BJ (cell line): ENCODE results near the gene MZF1. TPM values are rescaled to one million over a fixed set of nuclear protein-coding genes. Genes with fewer than 3 reads are reported as not detected.

Experiments used
- CTCF ChIA-PET: fragments of 350-600 bp; formaldehyde crosslinking; extraction: SDS; loops from one replicate; lab custom pipeline; 2021; ENCODE audit warnings: antibody characterized with exemption, inconsistent platforms; lab: Yijun Ruan, JAX
- POLR2A ChIA-PET: fragments of 300-600 bp; sonication (Branson Sonifier 250); formaldehyde crosslinking; extraction: SDS; loops from one replicate; lab custom pipeline; 2021; ENCODE audit warnings: antibody characterized with exemption; lab: Charles Lee
- DNase-seq: peaks from one replicate; pipeline ENCODE4 v3.0.0-alpha.2; 2011; ENCODE audit warnings: low read depth
- H3K27me3 ChIP-seq: 2 replicates; pipeline ENCODE4 v1.6.0; 2011; ENCODE audit warnings: low read length; ENCODE audit not compliant: control insufficient read depth, insufficient read depth
- H3K36me3 ChIP-seq: 2 replicates; pipeline ENCODE4 v1.5.1; 2011; ENCODE audit warnings: low read length; ENCODE audit not compliant: control insufficient read depth, insufficient read depth
- H3K4me3 ChIP-seq: 2 replicates; pipeline ENCODE4 v1.5.1; 2011; ENCODE audit warnings: low read depth, mild to moderate bottlenecking, control low read depth, low read length
- CTCF ChIP-seq: IDR thresholded peaks from 2 replicates; pipeline ENCODE4 v1.5.1; 2011; ENCODE audit warnings: low read depth, mild to moderate bottlenecking, control low read depth, inconsistent platforms, low read length, moderate library complexity; ENCODE audit not compliant: insufficient read depth
- polyA plus RNA-seq: library from polyadenylated mRNA; depleted of rRNA; stranded (reverse); fragments of >200 nt; gene quantifications from 2 replicates; pipeline ENCODE4 v1.2.3, GENCODE V29; 2011

MZF1 gene
- polyA plus RNA-seq, 1 experiment: 12.5 TPM

- CTCF ChIA-PET: interaction anchor here (7.3 kb wide), 1 partner anchor 32 kb away, joined by 43 read pairs; the partner anchor contains the start of gene ZBTB45
- H3K27me3 ChIP-seq: no peaks in the 10 kb centered on the region
- H3K4me3 ChIP-seq: no peak overlapping the region
- no peak for TF ChIP-seq CTCF
- no peak for DNase-seq
- H3K36me3 ChIP-seq: peaks cover 57% of the 10 kb centered on the region
- POLR2A ChIA-PET: no interaction called here
Measured at GRCh38 chr19:58550362-58551122, 22.6 kb downstream of the MZF1 start.

- ChIA-PET POLR2A (no interaction called here), CTCF (interaction anchor here (7.3 kb wide), 1 partner anchor 31 kb away, joined by 43 read pairs; the partner anchor contains the start of gene ZBTB45)
- TF ChIP-seq CTCF: no peak
- H3K4me3 ChIP-seq: no peak overlapping the region
- no peaks in the 10 kb centered on the region for H3K27me3 ChIP-seq
- no peak for DNase-seq
- H3K36me3 ChIP-seq: peaks cover 54% of the 10 kb centered on the region
Measured at GRCh38 chr19:58549664-58550361, 23.3 kb downstream of the MZF1 start.

GRCh38 chr19:58548859-58549663 is 24.1 kb downstream of the MZF1 start:
- H3K27me3 ChIP-seq: no peaks in the 10 kb centered on the region
- H3K4me3 ChIP-seq: no peak overlapping the region
- ChIA-PET POLR2A (no interaction called here), CTCF (interaction anchor here (7.3 kb wide), 1 partner anchor 30 kb away, joined by 43 read pairs; the partner anchor contains the start of gene ZBTB45)
- H3K36me3 ChIP-seq: peaks cover 54% of the 10 kb centered on the region
- no peak for TF ChIP-seq CTCF
- no peak for DNase-seq

GRCh38 chr19:58547323-58548312 is 25.5 kb downstream of the MZF1 start:
- CTCF ChIA-PET: interaction anchor here (1.1 kb wide), 1 partner anchor 28 kb away, joined by 4 read pairs; the partner anchor contains the start of gene ZBTB45

More at GRCh38 chr19:58547323-58548312, 25.5 kb downstream of the MZF1 start:
- POLR2A ChIA-PET: no interaction called here
- DNase-seq: no peak
- Histone ChIP-seq H3K36me3 (peaks cover 53% of the 10 kb centered on the region), H3K27me3 (no peaks in the 10 kb centered on the region), H3K4me3 (no peak overlapping the region)
- no peak for TF ChIP-seq CTCF
